ENCODE results near the gene SPATA31D1. TPM values are rescaled to one million over a fixed set of nuclear protein-coding genes. Genes with fewer than 3 reads are reported as not detected.

SPATA31D1 gene
- total RNA-seq, 1 experiment from 2014 or later, result not detected

GRCh38 chr9:81971727-81972126, 16.8 kb upstream of the SPATA31D1 start:
- Mint-ChIP-seq H3K4me1 (no peaks in the 10 kb centered on the region), H3K27ac (no peak overlapping the region), H3K27me3 (ENCODE audit: low read depth) (no peaks in the 10 kb centered on the region), H3K4me3 (no peak overlapping the region), H3K9me3 (peaks cover 59% of the 10 kb centered on the region), H3K36me3 (peaks cover 4% of the 10 kb centered on the region)
- CTCF ChIA-PET, result no interaction called here
- POLR2A ChIA-PET, result no interaction called here
- DNase-seq (ENCODE audit: low spot score) (no peak), ATAC-seq (no peak)
- TF ChIP-seq STAT6 (CRISPR knock-in tag; conservative IDR thresholded peaks at IDR 0.05; ENCODE audit: low read depth) (no peak), JAZF1 (CRISPR knock-in tag; IDR thresholded peaks at IDR 0.05) (no peak)

GRCh38 chr9:81974764-81975163, 13.8 kb upstream of the SPATA31D1 start:
- H3K9me3 Mint-ChIP-seq, result peaks cover 34% of the 10 kb centered on the region
- no peak for TF ChIP-seq E2F1 (CRISPR knock-in tag; IDR thresholded peaks at IDR 0.05)
- TF ChIP-seq RELA (CRISPR knock-in tag; IDR thresholded peaks at IDR 0.05; ENCODE audit: borderline replicate concordance), result no peak
- no peak for TF ChIP-seq ETV6 (CRISPR knock-in tag; IDR thresholded peaks at IDR 0.05)
- TF ChIP-seq FOXJ3 (CRISPR knock-in tag; IDR thresholded peaks at IDR 0.05; ENCODE audit: borderline replicate concordance), result no peak
- TF ChIP-seq ZNF317 (CRISPR knock-in tag; IDR thresholded peaks at IDR 0.05; ENCODE audit: borderline replicate concordance, low read depth), result no peak
- TF ChIP-seq ZBTB43 (CRISPR knock-in tag; IDR thresholded peaks at IDR 0.05), result no peak
- no peaks in the 10 kb centered on the region; the same call in 1 of the 2 replicates for H3K36me3 Mint-ChIP-seq
- H3K4me3 Mint-ChIP-seq, result no peak overlapping the region
- H3K4me1 Mint-ChIP-seq, result no peaks in the 10 kb centered on the region
- no peaks in the 10 kb centered on the region for H3K27me3 Mint-ChIP-seq (ENCODE audit: low read depth)
- H3K27ac Mint-ChIP-seq, result no peak overlapping the region
- DNase-seq (ENCODE audit: low spot score), result no peak
- POLR2A ChIA-PET, result no interaction called here
- CTCF ChIA-PET, result no interaction called here
- ATAC-seq, result no peak

- Mint-ChIP-seq H3K27me3 (ENCODE audit: low read depth) (no peaks in the 10 kb centered on the region), H3K4me3 (no peak overlapping the region), H3K4me1 (no peaks in the 10 kb centered on the region), H3K36me3 (no peaks in the 10 kb centered on the region), H3K9me3 (peaks cover 20% of the 10 kb centered on the region), H3K27ac (no peak overlapping the region)
- DNase-seq (ENCODE audit: low spot score), result peak; percentile 32
- peak; percentile 75 for ATAC-seq
- ChIA-PET POLR2A (interaction anchor here (0.6 kb wide), 1 partner anchor 66 kb away, joined by 3 read pairs; no protein-coding TSS in a partner anchor), CTCF (no interaction called here)
- no peak for TF ChIP-seq ZBTB21 (CRISPR knock-in tag; IDR thresholded peaks at IDR 0.05; ENCODE audit: borderline replicate concordance)
- TF ChIP-seq SP1 (CRISPR knock-in tag; conservative IDR thresholded peaks at IDR 0.05), result no peak
- no peak for TF ChIP-seq NFYB (CRISPR knock-in tag; conservative IDR thresholded peaks at IDR 0.05; ENCODE audit: low read depth)
- TF ChIP-seq STAT6 (CRISPR knock-in tag; conservative IDR thresholded peaks at IDR 0.05; ENCODE audit: low read depth), result no peak
- no peak for TF ChIP-seq ERG (CRISPR knock-in tag; IDR thresholded peaks at IDR 0.05)
- TF ChIP-seq AR (CRISPR knock-in tag; IDR thresholded peaks at IDR 0.05), result no peak
- no peak for TF ChIP-seq FOXJ3 (CRISPR knock-in tag; IDR thresholded peaks at IDR 0.05; ENCODE audit: borderline replicate concordance)
Observed at GRCh38 chr9:81976351-81976750, 12.2 kb upstream of the SPATA31D1 start.

Data from WTC11 (cell line).